HG02623 (cell line): ENCODE measurements around the gene PRG3.

Source experiments
- ATAC-seq: cut with Tn5 transposase; IDR thresholded peaks from one replicate; pipeline ENCODE4 v1.9.1; 2021; ENCODE audit warnings: moderate library complexity; ENCODE audit not compliant: unreplicated experiment

Gene PRG3, protein sequence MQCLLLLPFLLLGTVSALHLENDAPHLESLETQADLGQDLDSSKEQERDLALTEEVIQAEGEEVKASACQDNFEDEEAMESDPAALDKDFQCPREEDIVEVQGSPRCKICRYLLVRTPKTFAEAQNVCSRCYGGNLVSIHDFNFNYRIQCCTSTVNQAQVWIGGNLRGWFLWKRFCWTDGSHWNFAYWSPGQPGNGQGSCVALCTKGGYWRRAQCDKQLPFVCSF

DNA sequence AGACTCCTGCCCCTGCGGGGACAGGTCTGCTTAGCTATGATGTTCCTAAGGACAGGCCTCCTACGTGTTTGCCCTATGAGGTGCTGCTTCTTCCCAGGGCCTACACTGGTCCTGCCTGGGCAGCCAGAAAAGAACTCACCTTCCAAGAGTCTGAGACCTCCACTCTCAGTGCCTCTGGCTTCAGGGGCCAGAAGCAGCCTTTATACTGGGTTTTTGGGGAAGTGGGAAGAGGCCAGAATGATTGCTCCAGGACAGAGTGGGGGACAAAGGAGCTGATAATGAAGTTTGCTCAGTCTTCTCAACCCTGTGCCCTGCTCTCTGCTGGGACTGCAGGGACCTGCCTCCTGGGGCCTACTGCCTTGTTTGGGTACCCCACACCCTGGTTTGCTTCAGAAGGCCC is at the start of gene PRG3:
Gene PRG3, minus strand, starts transcription at position 176 of the 400 bp plus-strand sequence. CDS start 442 bp downstream, outside the sequence.
- no peak for ATAC-seq

DNA sequence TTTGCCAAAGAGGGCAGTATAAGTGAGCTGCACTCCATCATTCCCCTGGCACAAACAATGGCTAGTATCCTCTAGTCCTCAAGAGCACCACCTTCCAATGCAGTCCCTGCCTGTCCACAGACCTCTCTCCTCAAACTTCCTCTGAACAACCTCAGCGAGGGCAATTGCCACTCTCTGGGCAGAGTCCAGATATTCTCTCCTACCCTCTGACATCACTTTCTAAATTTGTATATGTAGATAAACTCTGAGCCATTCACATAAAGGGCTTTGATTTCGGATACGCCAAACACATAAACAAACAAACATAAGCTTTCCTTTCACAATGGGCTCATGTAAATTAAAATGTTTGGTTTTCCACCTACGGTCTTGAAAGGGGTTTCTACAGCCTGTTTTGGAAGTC is 49.0 kb upstream of the PRG3 start:
- no peak for ATAC-seq

DNA sequence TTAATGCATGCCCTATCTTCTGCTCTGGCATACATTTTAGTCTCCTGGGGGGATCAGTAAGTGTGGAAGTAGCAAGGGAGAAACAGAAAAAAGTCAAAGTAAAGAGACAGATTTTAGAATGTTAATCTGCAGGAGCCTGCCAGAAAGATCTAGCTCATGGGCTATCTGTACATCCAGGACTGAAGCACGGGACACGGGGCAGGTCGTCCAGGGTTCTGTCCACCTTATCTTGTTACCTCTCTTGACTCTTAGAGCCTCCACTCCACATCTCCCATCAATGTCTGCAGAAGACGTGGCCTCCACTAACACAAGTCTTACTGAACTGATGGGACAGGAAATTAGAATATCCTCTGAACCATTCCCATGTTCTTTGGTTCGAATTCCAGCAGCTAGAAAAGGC is 47.7 kb upstream of the PRG3 start:
- ATAC-seq: no peak

DNA sequence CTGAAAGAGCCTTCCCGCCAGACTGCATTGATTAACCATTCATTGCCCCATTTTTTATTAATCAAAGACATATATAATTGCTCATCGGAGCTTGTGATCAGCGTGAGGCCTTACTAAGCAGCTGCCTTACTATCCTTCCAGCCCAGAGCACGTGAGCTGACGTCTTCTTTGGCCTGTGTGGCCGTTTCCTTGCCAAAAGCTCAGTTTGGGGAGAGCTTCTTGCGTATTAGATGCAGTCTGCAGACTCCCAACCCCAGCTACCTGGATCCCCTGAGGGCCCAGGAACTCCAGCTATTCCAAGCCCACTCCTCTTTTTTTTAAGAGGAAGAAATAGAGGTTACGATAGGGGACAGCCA is 46.8 kb upstream of the PRG3 start:
- no peak for ATAC-seq

DNA sequence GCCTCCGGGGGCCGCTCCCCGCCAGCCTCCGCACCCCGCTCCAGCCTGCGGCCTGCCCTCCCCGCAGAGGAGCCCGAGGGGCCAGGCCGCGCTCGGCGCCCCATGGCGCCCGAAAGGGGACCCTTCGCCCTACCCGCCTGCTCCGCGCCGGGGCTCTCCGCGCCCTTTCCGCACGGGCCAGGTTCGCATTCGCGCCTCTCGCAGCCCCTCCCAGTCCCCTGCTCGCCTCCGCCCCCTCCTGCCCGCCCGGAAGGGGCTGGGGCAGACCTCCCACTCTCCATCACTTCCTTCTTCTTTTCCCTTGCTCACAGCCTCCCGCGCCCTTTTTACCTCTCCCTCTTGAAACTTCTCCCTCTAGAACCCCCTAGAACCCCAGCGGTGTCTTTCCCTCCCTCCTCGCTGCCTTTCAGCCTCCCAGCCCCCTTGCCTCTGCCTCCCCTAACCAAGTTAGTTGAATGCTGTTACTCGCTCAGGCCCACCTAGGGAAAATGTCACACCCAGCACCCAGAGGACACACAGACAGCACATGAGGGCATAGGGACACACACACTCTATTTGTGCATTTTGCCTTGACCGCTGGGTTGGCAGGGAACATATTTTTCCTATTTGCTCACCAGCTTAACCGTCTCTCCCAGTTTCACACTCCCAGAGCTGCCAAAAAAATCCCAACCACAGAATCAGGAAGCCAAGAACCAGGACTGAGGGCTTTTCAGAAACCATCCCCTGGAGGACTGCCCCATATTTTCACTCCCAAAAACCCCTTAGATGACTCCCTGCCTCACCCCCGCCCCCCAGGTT is 46.2 kb upstream of the PRG3 start, which contains the start of gene SLC43A3:
Gene SLC43A3, minus strand, starts transcription at position 193 of the 798 bp plus-strand sequence. CDS start 949 bp downstream, outside the sequence.
- ATAC-seq: peak; percentile 45

DNA sequence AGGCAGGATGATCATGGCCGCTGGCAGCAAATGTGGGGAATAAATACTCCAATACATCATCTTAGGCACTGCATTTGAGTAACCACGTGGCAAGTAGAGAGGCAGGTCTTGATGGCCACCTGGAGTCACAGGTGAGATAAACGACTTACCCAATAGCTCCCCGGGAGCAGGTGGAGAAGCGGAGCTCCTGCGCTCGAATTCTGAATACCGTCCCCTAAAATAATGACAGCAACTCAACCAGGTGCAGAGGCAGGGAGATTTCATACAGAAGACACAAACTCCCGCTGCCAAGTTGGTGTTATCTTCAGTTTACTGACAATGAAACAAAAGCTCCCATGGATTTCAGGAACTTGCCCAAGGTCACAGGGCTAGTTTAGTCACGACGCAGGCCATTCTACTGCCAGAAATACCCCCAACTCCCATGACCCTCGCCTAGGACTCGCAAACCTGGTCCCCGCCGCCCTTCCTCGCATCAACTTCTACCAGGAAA is 45.5 kb upstream of the PRG3 start:
- peak; percentile 0 for ATAC-seq

DNA sequence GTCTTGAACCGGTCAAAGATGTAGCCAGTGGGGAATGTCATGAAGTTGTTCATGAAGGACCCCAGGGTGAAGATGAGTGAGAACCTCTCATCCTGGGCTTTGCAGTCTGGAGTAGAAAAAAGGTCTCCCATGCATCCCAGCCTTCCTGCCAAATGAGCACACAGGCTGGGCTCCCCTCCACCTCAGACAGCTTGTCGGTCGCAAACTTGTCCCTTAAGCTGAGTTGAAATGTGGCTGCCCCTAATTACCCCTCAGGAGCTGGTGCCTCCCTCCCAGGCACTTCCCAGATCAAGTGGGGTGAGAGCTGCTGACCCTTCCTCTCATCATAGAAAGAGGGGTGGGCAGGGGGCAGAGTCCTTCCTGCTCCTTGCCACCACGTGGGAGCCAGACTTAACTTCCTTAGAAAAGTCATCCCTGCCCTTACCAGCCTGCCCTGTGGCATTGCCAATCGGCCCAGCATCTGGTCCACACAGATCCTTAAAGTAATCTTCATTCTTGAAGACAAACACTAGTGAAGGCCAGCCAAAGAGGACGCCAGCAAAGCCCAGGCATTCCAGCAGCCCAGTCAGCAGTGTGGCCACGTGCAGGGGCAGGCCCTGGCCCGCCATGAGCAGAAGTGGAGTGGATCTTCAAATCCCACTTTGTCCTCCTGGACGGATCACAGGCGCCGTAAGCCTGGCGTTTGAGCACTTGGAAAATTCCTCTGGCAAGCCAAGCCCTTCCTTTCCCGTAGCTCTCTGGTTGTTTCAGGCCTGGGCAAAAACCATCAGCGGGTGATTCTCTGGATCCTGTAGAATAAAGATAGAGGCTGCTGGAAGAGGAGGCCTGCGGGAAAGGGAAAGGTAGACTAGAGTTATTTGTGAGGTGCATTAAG is 44.9 kb upstream of the PRG3 start:
- no peak for ATAC-seq

DNA sequence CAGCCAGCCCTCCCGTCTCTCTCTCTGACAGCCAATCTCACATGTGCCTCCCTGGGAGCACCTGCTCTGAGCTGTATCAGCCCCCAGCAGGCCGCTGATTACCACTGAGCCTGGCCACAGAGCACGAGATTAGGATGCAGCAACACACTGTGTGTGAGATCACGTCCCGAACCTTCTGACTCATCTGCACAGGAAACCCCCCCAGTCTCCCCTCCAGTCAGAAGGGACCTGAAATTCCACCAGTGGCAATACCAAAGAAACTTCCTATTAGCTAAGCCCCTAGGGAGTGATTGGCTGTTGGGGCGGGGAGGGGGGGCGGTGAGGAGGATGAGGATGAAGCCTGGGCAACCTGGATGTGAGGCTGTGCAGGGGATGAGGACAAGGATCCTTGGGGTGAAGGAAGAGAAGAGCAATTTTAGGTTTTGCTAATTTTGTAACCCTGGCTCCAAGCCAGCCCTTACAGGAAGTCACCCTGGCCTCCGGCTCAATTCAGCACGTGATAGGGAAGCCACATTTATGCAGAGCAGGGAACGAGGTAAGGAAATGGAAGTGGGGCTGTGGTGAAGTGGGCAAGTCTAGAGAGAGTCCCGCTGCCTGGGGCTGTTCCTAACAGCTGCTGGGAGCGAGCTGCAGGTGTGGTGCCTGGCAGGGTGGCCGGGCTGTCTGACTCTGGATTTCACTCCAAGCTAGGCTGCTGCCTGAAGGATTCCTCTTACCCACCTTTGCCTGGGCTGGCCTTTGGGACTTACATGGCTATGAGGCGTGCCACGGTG is 44.0 kb upstream of the PRG3 start:
- peak; percentile 90 for ATAC-seq

DNA sequence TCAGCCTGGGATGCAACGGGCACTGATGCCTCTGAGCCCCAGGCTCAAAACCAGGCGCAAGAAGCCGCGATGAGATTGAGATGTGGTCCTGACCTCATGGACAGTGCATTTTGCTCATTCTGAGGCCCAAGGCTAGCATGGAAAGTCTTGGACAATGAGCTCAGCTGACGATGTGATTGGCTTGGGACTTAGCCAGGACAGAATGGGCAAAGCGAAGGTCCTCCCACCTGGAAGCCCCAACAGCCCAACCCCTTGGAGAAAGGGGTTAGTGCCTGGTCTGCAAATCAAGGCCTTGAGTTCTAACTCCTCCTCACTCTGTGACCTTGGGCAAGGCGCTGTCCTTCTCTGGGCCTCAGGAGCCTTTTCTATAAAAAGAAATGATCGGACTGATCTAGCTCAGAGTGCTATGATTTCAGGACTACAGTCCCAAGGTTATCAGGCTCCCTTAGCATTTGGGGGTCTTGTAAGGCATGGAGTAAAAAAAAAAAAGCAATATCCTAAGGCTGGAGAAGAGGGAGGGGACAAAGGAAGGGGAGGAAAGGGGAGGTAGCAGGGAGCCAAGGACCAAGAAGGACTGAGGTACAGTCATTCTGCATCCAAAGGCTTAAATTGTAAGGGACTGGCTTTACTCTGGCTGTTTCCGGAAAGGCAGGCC is 43.3 kb upstream of the PRG3 start:
- ATAC-seq: no peak

DNA sequence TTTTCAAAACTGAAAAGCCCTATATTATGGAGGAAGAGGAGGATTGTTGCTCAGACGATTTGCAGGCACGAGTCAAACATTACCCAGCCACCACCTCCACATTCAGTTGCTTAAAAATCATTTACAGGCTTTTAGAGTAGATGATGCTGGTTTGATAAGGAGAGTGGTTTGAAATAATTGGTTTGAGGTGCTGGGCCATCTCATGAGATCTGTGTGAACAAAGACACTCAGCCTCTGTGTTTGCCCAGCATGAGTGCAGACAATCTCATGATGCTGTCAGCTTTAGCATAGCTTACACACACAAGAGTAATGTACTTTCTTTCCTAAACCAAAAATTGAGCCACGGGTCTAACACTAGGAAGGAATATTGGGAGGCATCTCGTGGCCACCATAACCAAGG is 41.7 kb upstream of the PRG3 start:
- ATAC-seq: no peak

DNA sequence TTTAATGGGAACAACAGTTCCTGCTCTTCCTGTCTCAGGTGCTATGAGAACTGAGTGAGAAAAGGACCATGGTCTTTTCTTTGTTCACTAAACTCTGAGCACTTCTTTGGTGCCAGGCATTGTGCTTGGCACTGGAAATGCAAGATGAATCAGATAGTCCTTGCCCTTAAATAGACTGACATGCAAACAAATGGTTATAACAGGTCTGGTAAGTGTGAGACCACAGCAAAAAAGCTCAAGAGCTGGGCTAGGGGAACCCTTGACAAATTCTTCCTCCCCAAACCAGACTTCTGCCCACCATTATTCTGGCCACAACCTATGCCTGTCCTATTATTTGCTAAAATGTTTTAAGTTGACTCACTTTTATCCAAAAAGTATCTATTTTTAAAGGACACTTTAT is 40.9 kb upstream of the PRG3 start:
- no peak for ATAC-seq

DNA sequence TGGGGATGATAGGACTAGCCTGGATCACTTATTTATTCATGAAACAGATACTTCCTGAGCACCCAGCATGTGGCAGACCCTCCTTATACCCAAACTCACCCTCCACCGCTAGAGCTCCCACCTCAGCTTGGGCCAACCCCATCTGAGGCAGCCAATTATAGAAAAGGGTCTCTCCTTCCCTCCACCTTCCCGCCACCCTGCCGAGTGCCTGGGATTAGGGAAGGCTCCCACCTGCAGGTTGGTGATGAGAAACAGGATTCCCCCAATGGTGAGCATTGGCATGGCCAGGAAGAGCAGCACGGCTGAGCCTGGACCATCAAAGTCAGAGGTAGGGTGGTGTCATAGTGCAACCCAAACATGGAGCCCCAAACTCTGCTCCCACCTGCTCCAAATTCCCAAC is 40.1 kb upstream of the PRG3 start:
- ATAC-seq: no peak

DNA sequence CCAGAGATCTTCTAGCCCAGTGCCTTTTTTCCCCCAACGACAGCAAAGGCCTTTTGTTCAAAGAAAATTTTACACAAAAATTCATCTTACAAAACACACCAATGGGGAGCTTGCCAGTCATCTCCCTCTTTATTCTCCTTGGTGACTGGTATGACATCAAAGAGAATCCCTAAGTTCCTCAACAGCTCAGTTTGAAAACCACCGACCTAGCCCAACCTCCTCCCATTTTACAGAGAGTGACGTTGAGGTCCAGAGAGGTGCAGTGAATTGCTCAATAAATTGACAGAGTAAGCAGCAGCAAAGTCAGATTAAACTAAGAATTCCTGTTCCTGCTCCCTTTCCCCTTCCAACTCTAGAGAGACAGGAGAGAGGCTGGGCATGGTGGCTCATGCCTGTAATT is 38.2 kb upstream of the PRG3 start:
- no peak for ATAC-seq

DNA sequence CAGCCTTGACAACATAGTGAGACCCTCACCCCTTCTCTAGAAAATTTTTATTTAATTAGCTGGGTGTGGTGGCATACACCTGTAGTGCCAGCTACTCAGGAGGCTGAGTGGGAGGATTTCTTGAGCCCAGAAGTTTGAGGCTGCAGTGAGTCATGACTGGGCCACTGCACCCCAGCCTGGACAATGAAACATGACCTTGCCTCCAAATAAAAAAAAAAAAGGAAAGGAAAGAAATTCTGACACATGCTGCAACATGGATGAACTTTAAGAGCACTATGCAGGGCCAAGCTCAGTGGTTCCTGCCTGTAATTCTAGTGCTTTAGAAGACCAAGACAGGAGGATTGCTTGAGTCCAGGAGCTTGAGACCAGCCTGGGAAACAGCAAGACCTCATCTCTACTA is 37.2 kb upstream of the PRG3 start:
- no peak for ATAC-seq

DNA sequence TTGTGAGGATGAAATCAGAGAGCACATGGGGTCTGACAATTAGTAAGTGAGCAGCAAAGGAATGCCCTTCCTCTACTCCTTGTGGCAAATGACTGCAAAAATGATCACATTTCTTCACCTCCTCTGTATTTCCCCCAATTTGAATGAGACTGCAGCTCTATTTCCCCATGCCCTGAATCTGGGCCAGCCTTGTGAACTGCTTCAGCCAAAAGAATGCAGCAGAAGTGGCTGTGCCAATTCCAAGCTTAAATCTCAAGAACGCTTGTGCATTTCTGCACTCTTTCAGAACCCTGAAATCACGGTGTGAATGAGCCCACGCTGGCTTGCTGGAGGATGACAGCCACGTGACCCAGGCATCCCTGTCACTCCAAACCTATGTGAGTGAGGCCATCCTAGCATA is 36.1 kb upstream of the PRG3 start:
- no peak for ATAC-seq

DNA sequence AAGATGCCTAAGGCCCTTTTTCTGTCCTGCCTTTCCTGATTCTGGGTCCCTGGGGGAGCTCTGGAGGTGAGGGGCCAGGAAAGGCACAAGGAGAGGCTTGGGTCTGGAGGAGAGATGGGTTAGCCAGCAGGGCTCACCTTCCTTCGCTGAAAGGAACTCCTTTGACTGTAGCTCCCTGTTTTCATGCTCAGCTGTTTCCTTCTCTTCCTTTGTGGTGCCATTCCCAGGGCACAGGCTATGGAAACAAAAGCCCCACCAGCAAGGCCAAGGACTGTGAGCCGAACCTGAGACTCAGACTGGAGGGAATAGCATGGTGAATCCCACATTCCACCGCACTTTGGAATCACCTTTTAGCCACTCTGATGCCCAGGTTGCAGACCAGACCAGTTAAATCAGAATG is 35.5 kb upstream of the PRG3 start:
- no peak for ATAC-seq

DNA sequence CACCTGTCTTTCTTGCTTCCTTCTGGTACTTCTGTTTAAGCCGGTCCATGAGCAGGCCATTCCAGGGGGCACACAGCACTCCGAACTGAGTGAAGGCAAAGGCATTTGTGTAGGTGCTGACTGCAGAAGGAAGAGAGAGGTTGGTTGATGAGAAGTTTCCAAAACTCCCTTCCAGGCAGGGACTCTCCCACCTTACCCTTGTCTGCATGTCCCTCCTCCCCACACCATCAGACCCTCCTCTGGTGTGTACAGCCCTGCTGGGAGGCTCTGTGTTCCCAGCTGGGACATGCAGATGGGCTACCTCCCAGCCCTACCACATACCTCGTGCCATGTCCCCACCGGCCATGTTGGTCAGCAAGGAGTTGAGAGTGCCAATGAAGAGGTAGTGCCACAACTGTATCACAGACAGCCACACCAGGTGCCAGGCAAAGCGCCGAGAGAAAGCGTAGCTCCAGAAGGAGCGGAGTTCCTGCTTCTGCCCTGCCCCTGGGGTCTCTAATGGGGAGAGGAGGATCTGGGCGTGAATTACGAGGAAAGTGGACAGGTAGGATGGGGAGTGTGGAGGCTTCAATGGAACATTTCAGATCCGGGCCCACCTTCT is 33.8 kb upstream of the PRG3 start:
- ATAC-seq: no peak

DNA sequence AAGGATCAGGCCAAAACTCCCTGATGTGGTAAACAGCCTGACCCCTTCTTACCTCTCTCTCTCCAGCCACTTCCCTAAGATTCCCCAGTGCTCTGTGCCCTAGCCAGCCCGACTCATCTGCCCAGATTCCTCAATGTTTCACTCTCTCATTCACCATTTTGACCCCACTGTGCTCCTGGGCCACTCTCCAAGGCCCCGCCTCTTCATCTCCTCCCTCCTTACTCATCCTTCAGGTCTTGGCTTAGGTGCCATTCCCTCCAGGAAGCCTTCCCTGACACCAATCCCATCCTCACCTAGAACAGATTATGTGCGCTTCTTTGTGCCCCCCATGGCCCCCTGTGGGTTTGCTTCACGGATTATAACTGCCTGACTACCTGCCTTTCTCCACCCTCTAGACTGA is 32.7 kb upstream of the PRG3 start:
- no peak for ATAC-seq

DNA sequence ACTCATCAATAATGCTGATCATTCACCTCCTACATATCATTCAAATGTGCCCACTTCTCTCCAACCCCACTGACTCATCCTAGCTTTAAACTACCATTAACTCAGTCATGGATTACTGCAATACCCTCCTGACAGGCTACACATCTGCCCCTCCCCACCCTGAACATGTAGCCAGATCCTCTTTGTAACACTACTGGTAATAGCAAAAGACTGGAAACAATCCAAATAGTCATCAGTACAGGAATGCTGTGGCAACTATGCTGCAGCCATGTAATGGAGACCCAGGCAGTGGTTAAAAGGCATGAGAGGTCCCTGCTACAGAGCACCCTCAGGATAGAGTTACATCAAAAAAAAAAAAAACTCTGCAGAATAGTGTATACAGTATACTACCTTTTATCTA is 29.3 kb upstream of the PRG3 start:
- no peak for ATAC-seq
